ENCODE data around the gene AP3S1.
"Not testable (repeated sequence)": the region's sequence is repeated elsewhere in the genome, so short reads cannot be mapped to it uniquely, and the experiment has no call there.

The AP3S1 gene

GRCh38 chr5:115882434-115882833 is 40.7 kb downstream of the AP3S1 start:
- H3K27me3 ChIP-seq (ENCODE audit: control insufficient read depth, insufficient read depth, low read length); H3K36me3 ChIP-seq (ENCODE audit: control insufficient read depth, low read depth, low read length); H3K9ac ChIP-seq (ENCODE audit: low read length); H3K27ac ChIP-seq (ENCODE audit: low read length); H3K4me1 ChIP-seq (ENCODE audit: control insufficient read depth, low read depth, low read length); H3K9me3 ChIP-seq (ENCODE audit: control insufficient read depth, low read depth, low read length); H3K4me3 ChIP-seq (ENCODE audit: low read length): not testable (repeated sequence)

DNA sequence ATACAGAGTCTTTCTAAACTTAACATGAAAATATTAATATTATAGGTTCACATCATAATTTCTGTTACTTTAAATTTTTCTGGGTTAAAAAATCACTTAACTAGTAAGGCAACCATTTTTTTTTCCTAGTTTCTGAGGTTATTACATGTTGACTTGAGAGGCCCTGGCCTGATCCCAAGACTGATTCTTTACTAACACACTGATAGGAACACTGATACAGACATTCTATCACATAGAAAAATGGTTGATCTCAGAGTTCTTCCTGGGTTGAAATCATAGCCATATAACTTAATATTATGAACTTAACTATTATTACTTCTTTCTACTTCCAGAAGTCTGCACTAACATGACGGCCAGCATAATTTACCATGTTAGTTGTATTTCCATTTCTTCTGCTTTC is 43.0 kb downstream of the AP3S1 start:
- Histone ChIP-seq H3K4me1 (ENCODE audit: control insufficient read depth, low read depth, low read length) (no peaks in the 10 kb centered on the region), H3K27ac (ENCODE audit: low read length) (no peak overlapping the region), H3K4me3 (ENCODE audit: low read length) (no peak overlapping the region), H3K9ac (ENCODE audit: low read length) (no peak overlapping the region), H3K27me3 (ENCODE audit: control insufficient read depth, insufficient read depth, low read length) (no peaks in the 10 kb centered on the region), H3K9me3 (ENCODE audit: control insufficient read depth, low read depth, low read length) (no peaks in the 10 kb centered on the region), H3K36me3 (ENCODE audit: control insufficient read depth, low read depth, low read length) (no peaks in the 10 kb centered on the region)

DNA sequence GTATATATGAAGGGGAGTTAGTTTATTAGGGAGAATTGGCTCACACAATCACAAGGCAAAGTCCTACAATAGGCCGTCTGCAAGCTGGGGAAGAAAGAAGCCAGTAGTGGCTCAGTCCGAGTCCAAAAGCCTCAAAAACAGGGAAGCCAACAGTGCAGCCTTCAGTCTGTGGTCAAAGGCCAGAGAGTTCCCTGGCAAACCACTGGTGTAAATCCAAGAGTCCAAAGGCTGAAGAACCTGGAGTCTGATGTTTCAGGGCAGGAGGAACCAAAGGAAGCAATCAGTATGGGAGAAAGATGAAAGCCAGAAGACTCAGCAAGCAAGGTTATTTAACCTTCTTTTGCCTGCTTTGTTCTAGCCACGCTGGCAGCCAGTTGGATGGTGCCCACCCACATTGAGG is 43.5 kb downstream of the AP3S1 start:
- H3K36me3 ChIP-seq (ENCODE audit: control insufficient read depth, low read depth, low read length); H3K4me3 ChIP-seq (ENCODE audit: low read length); H3K9me3 ChIP-seq (ENCODE audit: control insufficient read depth, low read depth, low read length); H3K27ac ChIP-seq (ENCODE audit: low read length); H3K9ac ChIP-seq (ENCODE audit: low read length); H3K27me3 ChIP-seq (ENCODE audit: control insufficient read depth, insufficient read depth, low read length); H3K4me1 ChIP-seq (ENCODE audit: control insufficient read depth, low read depth, low read length): not testable (repeated sequence)

- no peak overlapping the region for H3K4me3 ChIP-seq (ENCODE audit: low read length)
- no peak overlapping the region for H3K9ac ChIP-seq (ENCODE audit: low read length)
- no peaks in the 10 kb centered on the region for H3K27me3 ChIP-seq (ENCODE audit: control insufficient read depth, insufficient read depth, low read length)
- no peaks in the 10 kb centered on the region for H3K9me3 ChIP-seq (ENCODE audit: control insufficient read depth, low read depth, low read length)
- no peaks in the 10 kb centered on the region for H3K4me1 ChIP-seq (ENCODE audit: control insufficient read depth, low read depth, low read length)
- H3K36me3 ChIP-seq (ENCODE audit: control insufficient read depth, low read depth, low read length): no peaks in the 10 kb centered on the region
- H3K27ac ChIP-seq (ENCODE audit: low read length): no peak overlapping the region
These were observed 46.3 kb downstream of the AP3S1 start for GRCh38 chr5:115888027-115888426.

DNA sequence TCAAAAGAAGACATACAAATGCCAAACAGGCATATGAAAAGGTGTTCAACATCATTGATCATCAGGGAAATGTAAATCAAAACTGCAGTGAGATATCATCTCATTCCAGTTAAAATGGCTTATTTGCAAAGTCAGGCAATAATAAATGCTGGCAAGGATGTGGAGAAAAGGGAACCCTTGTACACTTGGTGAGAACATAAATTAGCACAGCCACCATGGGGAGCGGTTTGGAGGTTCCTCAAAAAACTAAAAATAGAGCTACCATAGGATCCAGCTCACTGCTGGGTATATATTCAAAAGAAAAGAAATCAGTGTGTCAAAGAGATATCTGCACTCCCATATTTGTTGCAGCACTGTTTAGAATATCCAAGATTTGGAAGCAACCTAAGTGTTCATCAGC is 50.3 kb downstream of the AP3S1 start:
- Histone ChIP-seq H3K9me3 (ENCODE audit: control insufficient read depth, low read depth, low read length) (no peaks in the 10 kb centered on the region), H3K4me3 (ENCODE audit: low read length) (no peak overlapping the region), H3K9ac (ENCODE audit: low read length) (no peak overlapping the region), H3K4me1 (ENCODE audit: control insufficient read depth, low read depth, low read length) (no peaks in the 10 kb centered on the region), H3K36me3 (ENCODE audit: control insufficient read depth, low read depth, low read length) (no peaks in the 10 kb centered on the region), H3K27ac (ENCODE audit: low read length) (no peak overlapping the region), H3K27me3 (ENCODE audit: control insufficient read depth, insufficient read depth, low read length) (no peaks in the 10 kb centered on the region)

DNA sequence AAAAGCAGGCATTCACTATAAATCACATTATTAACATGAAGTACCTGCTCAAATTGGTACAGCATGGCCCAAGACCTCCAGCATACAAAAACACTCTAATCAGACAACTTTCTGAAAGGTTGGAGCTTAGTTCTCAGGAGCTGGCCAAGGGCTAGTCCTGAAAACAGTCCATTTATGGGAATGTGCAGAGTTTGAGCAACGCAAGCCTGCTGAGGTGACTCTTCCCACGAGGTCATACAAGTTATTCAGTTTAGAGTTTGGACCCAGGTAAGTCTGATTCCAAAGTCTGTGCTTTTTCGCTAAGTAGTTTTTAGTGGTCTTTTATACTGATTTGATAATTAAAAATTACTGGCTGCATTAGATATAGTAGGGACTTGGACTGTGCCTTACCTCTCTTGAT is 52.6 kb downstream of the AP3S1 start:
- Histone ChIP-seq H3K4me3 (ENCODE audit: low read length) (no peak overlapping the region), H3K9ac (ENCODE audit: low read length) (no peak overlapping the region), H3K9me3 (ENCODE audit: control insufficient read depth, low read depth, low read length) (no peaks in the 10 kb centered on the region), H3K27me3 (ENCODE audit: control insufficient read depth, insufficient read depth, low read length) (no peaks in the 10 kb centered on the region), H3K27ac (ENCODE audit: low read length) (no peak overlapping the region), H3K36me3 (ENCODE audit: control insufficient read depth, low read depth, low read length) (no peaks in the 10 kb centered on the region), H3K4me1 (ENCODE audit: control insufficient read depth, low read depth, low read length) (no peaks in the 10 kb centered on the region)

- H3K36me3 ChIP-seq (ENCODE audit: control insufficient read depth, low read depth, low read length): no peaks in the 10 kb centered on the region
- H3K27ac ChIP-seq (ENCODE audit: low read length): no peak overlapping the region
- H3K4me3 ChIP-seq (ENCODE audit: low read length): no peak overlapping the region
- no peaks in the 10 kb centered on the region for H3K9me3 ChIP-seq (ENCODE audit: control insufficient read depth, low read depth, low read length)
- no peaks in the 10 kb centered on the region for H3K4me1 ChIP-seq (ENCODE audit: control insufficient read depth, low read depth, low read length)
- H3K9ac ChIP-seq (ENCODE audit: low read length): no peak overlapping the region
- H3K27me3 ChIP-seq (ENCODE audit: control insufficient read depth, insufficient read depth, low read length): no peaks in the 10 kb centered on the region
These were observed 54.1 kb downstream of the AP3S1 start for GRCh38 chr5:115895821-115896220.

- Histone ChIP-seq H3K9ac (ENCODE audit: low read length) (no peak overlapping the region), H3K36me3 (ENCODE audit: control insufficient read depth, low read depth, low read length) (no peaks in the 10 kb centered on the region), H3K9me3 (ENCODE audit: control insufficient read depth, low read depth, low read length) (no peaks in the 10 kb centered on the region), H3K27ac (ENCODE audit: low read length) (no peak overlapping the region), H3K4me1 (ENCODE audit: control insufficient read depth, low read depth, low read length) (no peaks in the 10 kb centered on the region), H3K27me3 (ENCODE audit: control insufficient read depth, insufficient read depth, low read length) (no peaks in the 10 kb centered on the region), H3K4me3 (ENCODE audit: low read length) (no peak overlapping the region)
These were observed 56.9 kb downstream of the AP3S1 start for GRCh38 chr5:115898656-115899055.

DNA sequence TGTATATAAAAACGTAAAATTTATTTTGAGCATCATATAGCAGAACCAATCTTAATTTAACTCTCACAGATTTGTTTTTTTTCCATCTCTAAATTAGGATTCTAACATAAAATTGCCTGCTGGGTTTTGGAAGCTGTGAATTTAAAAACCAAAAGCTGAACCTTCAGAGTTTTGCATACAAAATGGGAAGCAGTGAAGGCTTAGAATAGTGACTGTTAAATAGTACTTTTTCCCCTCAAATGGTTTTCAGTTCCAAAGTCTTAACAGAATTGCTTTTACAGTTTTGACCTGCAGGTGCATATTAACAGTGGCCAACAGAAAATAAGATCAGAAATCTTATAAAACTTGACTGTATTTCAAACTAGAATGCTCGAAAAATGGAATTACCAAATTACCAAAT is 65.4 kb downstream of the AP3S1 start:
- no peak overlapping the region for H3K9ac ChIP-seq (ENCODE audit: low read length)

GRCh38 chr5:115913623-115914400 is 72.1 kb downstream of the AP3S1 start:
- H3K4me3 ChIP-seq (ENCODE audit: low read length): not testable (repeated sequence)

More for the DNA sequence above, 65.4 kb downstream of the AP3S1 start:
- Histone ChIP-seq H3K9me3 (ENCODE audit: control insufficient read depth, low read depth, low read length) (no peaks in the 10 kb centered on the region), H3K27ac (ENCODE audit: low read length) (no peak overlapping the region), H3K36me3 (ENCODE audit: control insufficient read depth, low read depth, low read length) (no peaks in the 10 kb centered on the region), H3K4me1 (ENCODE audit: control insufficient read depth, low read depth, low read length) (peaks cover 6% of the 10 kb centered on the region), H3K4me3 (ENCODE audit: low read length) (no peak overlapping the region), H3K27me3 (ENCODE audit: control insufficient read depth, insufficient read depth, low read length) (no peaks in the 10 kb centered on the region)

DNA sequence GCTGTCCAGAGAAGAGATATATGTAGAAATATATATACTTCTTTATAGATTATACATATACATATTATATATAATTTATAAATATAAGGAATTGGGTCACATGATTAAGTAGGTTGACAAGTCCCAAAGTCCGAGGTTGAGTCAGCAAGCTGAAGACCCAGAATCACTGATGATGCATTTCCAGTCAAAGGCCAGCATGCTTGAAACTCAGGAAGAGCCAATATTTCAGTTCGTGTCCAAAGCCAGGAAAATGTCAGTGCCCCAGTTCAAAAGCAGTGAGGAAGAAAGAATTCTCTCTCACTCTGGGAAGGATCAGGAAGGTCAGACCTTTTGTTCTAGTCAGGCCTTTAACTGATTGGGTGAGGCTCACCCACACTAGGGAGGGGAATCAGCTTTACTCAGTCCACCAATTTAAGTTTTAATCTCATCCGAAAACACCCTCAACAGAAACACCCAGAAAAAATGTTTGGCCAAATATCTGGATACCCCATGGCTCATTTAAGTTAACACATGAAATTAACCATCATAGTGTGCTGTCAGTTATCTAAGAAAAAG is 78.5 kb downstream of the AP3S1 start:
- no peaks in the 10 kb centered on the region for H3K27me3 ChIP-seq (ENCODE audit: control insufficient read depth, insufficient read depth, low read length)
- H3K9ac ChIP-seq (ENCODE audit: low read length): no peak overlapping the region
- H3K36me3 ChIP-seq (ENCODE audit: control insufficient read depth, low read depth, low read length): no peaks in the 10 kb centered on the region
- no peaks in the 10 kb centered on the region for H3K9me3 ChIP-seq (ENCODE audit: control insufficient read depth, low read depth, low read length)
- no peak overlapping the region for H3K27ac ChIP-seq (ENCODE audit: low read length)
- no peaks in the 10 kb centered on the region for H3K4me1 ChIP-seq (ENCODE audit: control insufficient read depth, low read depth, low read length)
- H3K4me3 ChIP-seq (ENCODE audit: low read length): no peak overlapping the region

More at GRCh38 chr5:115913623-115914400, 72.1 kb downstream of the AP3S1 start:
- not testable (repeated sequence) for H3K4me1 ChIP-seq (ENCODE audit: control insufficient read depth, low read depth, low read length); H3K9ac ChIP-seq (ENCODE audit: low read length); H3K36me3 ChIP-seq (ENCODE audit: control insufficient read depth, low read depth, low read length); H3K27me3 ChIP-seq (ENCODE audit: control insufficient read depth, insufficient read depth, low read length); H3K27ac ChIP-seq (ENCODE audit: low read length); H3K9me3 ChIP-seq (ENCODE audit: control insufficient read depth, low read depth, low read length)
